GM18870 (cell line): ENCODE data around the gene GMFB.

ENCODE experiments used
- ATAC-seq: cut with Tn5 transposase; IDR thresholded peaks from one replicate; pipeline ENCODE4 v1.9.1; 2021; ENCODE audit warnings: moderate library complexity; ENCODE audit not compliant: unreplicated experiment

The GMFB gene

DNA sequence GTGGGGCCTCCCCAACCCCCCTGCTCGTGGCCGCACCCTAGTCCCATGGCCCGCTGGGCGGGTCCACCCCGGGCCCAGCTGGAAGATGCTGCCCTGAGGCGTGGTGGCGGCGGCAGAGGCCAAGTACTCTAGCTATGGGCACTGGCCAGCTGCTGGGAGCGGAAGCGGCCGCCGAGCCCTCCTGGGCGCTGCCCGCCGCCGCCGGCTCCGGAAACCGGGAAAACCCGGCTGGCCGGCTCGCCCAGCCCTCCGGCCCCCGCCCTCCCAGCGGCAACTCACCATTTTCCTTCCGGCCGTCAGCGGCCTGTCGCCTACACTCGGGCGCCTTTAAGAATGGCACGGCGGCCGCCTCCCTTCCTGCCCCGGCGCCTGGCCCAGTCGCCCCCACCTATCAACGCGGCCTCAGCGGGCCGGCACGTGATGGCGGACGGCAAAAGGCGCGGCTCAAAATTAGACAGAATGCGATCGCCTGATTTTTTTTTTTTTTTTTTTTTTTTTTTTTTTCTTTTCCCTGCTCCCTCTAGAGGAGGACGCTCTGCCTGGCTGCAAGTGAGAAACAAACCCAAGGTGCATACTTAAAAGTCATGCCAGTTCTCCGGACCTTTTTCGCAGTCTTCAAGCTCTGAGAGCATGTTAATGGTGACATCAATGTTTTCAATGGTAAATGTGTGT, at the start of gene GMFB:
Gene GMFB, minus strand, starts transcription at position 335 of the 672 bp plus-strand sequence. Its CDS starts 53 bp downstream, at position 282.
- peak; percentile 76 for ATAC-seq

DNA sequence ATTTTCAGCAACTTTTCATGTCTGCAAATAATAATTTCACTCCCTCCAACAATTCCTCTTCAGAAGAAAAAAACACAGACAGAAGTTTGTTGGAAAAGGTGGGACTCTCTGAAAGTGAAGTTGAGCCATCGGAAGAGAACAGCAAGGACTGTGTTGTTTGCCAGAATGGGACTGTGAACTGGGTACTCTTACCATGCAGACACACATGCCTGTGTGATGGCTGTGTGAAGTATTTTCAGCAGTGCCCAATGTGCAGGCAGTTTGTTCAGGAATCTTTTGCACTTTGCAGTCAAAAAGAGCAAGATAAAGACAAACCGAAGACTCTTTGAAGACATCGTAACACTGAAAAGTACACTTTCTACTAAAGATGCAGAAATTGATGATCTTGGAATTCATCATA, 49.3 kb upstream of the GMFB start:
- ATAC-seq = no peak

DNA sequence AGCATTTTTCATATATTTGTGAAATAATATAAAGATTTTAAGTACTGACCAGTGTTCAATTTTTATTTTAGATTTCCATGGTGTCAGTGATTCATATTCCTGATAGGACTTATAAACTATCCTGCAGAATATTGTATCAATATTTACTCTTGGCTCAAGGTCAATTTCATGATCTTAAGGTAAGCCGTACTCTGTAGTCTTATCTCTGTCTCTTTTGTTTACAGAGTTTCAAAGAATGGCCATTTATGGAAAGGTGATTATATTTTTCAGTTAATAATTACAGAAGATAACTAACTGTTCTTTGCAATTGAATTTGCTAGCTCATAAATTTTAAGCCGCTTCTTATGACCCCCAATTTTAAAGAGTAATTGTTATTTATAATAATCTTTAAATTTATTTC, 48.9 kb upstream of the GMFB start:
- ATAC-seq = no peak

DNA sequence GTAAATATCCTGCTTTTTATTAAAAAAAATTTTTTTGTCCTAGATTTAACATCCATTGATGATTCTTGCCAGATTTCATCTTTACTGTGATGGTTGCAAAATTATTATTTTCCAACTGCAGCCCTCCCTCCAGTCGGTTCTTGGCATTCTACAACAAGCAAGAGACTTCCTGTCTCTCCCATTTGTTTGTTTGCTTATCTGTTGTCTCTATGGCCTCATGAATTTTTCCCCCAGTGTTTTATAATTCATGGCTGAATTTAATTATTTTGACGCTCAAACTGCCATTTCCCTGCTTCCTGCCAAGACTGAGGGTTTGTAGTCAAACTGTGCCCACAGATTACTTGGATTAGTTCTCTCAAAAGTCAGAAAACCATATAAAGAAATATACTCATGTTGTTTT, 46.9 kb upstream of the GMFB start:
- ATAC-seq = no peak

DNA sequence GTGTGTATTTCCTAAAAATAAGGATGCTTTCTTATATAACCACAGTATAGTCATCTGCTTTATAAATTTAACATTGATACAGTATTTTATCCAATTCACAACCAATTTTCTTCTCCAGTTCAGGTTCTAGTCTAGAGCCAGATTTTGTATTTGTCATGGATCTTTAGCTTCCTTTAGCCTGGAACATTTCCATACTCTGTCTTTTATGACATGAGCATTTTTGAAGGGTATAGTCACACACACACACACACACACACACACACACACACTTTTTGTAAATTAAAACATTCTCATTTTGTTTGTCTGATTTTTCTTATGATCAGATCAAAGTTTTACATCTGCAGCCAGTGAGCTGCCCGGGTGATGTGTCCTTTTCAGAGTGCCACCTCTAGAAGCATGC, 46.3 kb upstream of the GMFB start:
- ATAC-seq = no peak

DNA sequence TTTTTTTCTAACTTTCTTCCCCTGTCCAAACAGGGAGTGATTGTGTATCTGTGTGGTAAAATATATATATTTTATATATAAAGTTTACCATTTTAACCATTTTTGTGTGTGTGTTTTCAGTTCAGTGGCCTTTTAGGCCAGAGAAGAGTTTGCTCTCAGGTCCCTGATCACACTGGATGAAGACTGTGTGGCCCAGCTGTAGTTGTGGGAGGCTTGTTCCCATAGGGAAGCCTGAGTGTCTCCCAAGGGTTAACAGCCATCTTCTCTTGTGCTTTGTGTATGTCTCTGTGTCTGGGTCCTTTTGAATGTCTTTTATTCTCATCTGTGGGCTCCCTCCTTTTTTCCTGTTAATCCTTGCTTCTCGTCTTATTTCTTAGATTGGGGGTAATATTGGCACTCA, 44.3 kb upstream of the GMFB start:
- ATAC-seq = peak; percentile 4

DNA sequence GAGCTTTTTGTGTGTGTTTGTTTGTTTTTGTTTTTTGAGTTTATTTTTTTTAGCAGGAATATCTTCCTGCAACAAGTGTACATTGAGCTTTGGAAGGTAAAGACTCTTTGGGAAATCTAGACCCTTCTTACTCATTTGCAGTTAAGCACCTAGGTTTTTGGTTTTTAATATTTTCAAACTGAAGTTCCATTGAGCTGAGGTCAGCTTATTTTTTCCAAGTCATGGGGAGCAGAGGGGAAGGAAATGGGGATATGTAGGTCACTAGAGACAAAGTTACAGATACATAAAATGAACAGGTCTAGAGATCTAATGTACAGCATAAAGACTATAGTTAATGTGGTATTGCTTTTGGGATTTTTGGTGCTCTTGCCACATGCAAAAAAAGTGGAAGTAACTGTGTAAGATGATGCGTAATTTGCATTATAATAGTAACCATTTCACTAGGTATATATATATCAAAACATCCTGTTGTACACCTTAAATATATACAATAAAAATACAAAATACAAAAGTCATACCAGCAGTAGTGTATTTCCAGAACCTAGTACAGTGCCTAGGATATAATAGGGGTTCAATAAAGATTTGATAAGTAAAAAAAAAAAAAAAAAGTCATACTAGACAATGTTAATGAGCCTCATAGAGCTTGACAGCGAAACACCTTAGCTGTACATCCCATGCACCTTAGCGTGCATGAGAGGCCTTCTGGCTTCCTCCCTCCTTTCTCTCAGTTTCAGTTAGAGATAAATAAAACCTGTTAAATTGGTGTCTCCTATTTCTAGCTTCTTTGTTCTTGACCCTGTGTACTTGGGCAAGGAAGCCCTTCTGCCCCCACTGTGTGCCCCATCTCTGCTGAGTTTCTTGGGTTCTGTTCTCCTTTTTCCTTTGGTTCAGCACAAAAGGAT, 43.6 kb upstream of the GMFB start:
- ATAC-seq = peak; percentile 93

DNA sequence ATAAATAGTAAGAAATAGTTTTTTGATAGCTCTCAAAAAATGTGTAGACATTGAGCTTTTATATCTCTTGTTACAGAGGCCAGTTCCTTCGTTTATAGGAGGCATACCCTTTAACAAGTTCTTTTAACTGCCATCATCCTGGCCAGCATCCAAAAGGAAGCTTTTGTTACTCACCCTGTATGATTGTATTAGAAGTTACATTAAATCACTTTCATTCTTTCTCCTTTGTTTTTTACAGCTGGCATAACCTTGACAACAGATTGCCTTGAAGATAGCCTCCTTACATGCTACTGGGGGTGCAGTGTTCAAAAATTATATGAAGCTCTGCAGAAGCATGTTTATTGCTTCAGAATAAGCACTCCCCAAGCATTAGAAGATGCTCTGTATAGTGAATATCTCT, 41.0 kb upstream of the GMFB start:
- ATAC-seq = no peak

DNA sequence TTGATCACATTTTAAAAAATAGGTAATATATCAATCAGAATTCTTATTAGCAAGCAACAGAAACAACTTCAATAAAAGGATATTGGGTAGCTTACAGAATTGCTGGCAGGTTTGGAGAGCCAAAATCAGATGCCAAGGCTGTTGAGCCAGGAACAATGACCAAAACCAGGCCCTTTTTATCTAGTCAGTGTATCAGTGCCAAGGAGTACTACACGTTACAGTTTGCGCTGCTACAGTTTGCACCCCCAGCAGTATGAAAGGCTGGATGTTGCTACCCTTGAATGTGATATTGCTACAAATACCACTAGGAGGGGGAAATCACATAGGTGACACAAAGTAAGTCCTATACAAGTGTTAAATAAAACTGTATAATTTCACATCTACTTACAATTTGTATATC, 40.2 kb upstream of the GMFB start:
- ATAC-seq = no peak

DNA sequence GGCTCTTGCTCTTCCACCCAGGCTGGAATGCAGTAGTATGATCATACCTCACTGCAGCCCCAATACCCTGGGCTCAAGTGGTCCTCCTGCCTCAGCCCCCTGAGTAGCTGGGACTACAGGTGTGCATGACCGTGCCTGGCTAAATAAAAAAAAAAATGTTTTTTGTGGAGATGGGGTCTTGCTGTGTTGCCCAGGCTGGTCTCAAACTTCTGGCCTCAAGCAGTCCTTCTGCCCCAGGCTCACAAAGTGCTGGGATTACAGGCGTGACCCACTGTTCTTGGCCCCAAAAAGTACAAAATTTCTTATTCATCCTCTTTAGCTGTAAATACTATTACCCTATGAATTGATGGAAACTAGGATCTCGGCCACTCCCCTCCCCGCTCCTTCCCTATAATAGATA, 35.6 kb upstream of the GMFB start:
- no peak for ATAC-seq

DNA sequence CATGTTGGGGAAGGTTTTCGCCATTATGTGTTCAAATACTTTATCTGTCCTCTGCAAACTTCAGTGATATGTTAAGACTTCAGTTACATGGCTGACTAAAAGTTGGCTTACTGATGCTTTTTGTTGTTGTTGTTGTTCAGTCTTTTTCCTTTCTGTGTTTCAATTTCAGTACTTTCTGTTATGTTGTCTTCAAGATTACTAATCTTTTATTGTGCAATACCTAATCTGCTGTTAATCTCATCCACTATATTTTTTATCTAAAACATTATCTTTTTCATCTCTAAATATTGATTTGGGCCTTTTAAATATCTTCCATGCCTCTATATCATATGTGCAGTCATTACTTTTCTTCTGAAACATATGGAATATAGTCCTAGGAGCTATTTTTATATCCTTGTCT, 27.9 kb upstream of the GMFB start:
- ATAC-seq = no peak

DNA sequence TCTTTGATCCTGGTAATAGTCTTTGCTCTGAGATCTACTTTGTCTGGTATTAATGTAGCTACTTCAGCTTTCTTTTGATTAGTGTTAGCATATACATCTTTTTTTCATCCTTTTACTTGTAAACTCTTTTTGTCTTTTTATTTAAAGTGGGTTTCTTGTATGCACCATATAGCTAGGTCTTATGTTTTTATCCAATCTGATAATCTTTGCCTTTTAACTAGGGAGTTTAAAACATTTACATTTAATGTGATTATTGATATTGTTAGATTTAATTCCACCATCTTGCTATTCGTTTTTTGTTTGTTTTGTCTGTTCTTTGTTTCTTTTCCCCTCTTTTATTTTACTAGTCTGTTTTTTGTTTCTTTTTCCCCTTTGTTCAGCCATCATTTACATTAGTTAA, 26.9 kb upstream of the GMFB start:
- no peak for ATAC-seq

DNA sequence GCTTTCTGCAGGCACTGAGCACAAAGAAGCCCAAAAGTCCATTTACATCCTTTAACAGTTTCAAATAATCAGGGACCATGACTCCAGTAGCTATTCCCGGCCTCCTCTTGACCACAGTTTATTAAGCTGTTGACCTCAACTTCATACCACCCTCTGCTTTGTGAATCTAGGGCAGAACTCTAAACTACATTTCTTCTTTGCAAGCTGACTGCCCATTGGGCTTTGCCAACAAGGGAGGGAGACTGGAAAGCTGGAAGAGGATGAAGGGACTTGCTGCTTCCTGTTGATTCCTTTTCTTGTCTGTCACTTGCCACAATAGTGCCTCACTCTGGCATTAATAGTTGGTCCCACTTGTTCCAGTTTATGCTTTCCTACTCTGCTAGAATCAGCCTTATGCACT, 23.6 kb upstream of the GMFB start:
- no peak for ATAC-seq

DNA sequence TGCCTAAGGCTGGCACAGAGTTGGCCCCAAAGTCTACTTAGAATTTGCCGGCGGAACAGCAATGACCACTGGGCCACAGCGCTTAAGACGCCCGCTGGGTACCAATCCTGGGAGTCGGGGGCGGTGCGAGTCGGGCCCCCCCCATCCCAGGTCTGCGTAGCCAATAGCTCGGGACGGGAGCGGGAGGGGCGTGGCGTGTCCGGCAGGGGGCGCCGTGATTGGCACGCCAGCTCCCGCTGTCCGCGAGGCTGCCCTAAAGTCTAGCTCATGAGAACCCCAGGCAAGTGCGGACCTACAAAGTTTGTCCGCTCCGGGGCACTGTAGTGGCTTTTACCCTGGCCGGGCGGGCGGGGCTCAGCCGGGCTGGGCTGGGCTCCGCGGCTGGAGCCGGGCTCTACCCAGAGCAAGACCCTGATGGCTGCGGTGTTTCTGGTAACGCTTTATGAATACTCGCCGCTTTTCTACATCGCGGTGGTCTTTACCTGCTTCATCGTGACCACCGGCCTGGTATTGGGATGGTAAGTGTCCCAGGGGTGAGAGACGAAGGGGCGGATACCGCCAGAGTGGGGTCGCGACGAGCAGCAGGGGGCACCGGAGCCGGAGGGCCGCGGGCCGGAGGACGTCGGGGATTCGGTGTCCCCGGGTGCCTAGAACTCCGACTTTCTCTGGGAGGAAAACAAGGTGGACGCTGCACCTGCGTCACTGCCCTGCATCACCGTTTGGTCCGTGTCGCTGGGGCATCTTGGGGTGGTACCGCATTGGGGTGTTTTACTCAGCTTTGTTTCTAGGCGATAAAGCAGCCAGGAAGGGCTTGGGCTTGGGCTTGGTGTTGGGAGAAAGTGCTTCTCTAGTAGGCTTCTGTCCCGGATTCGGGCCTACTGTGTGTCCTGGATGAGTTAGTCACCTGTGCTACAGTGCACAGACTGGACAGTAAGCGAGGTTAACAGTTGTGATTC, 21.0 kb upstream of the GMFB start, which contains the start of gene CGRRF1:
Gene CGRRF1, plus strand, starts transcription at position 361 of the 956 bp plus-strand sequence. Its CDS starts 54 bp downstream, at position 415.
- peak; percentile 95 for ATAC-seq

DNA sequence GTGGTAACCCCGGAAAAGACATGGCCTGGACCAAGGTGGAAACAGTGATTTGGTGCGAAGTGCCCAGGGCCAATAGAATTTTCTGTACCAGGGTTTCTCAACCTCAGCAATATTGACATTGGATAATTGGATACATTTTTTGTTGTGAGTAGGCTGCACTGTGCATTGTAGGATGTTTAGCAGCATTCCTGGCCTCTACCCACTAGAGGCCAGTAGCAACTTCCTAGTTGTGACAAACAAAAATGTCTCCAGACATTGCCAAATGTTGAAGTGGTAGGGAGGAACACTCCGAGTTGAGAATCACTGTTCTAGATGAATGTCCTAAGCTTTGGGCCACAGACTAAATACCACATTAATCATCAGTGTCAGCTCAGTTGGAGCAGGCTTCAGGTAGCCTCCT, 14.7 kb upstream of the GMFB start:
- no peak for ATAC-seq

DNA sequence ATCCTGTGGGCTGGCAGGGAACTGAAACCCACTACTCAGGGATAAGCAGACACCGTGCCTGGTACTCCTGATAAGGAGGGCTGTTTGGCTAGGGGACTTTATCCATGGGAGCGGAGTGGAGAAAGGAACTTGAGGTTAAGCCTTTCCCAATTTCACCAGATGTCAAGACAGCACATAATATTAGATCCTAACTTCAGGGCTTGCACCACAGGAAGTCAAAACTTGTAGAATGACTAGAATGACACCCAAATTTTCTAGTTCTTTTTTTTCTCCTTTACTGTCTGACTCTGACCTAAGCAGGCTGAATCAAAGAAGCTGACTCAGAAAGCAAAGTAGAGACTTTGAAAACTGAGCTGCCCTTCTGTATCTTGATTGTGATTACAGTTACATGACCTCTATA, 13.8 kb upstream of the GMFB start:
- ATAC-seq = no peak

DNA sequence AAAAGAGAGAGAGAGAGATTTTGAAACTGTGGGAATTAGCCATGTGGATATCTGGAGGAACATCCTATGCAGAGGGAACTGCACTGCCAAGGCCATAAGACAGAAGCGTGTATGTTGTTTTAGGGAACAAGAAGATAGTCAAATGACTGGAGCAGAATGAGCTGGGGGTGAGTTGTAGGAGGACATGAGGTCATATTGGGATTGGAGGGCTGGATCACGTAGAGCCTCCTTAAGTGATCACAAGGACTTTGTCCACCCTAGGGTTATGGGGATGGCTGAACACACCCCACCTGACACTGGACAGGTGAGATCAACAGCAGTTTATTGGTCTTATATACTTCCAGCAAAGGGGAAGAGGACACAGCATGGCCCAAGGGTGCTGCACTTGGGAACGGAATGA, 12.7 kb upstream of the GMFB start:
- no peak for ATAC-seq

DNA sequence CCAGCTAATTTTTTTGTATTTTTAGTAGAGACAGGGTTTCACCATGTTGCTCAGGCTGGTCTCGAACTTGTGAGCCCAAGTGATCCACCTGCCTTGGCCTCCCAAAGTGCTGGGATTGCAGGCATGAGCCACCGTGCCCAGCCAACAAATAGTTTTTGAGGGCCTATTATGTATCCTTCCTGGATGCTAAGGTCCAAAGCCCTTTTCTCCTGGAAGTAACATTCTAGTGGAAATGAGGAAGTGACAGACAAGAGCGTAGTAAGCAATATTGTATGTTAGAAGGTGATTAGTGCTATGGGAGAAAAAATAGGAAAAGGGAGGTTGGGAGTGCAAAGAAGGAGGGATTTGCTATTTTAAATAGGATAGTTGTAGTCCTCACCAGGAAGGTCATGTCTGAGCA, 12.0 kb upstream of the GMFB start:
- no peak for ATAC-seq

DNA sequence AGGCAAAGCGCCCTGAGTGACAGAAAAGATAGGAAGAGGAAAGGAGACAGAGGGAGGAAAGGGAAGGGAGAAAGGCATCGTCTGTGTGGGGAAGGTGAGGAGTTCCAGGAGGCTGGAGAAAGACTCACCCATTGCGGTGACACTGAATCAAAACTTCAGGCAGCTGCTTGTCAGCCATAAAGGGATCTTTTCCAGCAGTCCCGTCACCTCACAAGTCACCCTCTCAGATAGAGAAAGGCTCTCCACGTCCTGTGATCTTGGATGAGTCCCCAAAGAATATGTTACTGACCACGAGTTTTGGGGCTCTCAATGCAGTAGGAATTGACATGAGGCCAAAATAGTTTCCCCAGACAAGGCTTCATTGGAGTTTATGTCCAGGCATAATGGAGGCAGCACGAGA, 9.8 kb upstream of the GMFB start:
- no peak for ATAC-seq

DNA sequence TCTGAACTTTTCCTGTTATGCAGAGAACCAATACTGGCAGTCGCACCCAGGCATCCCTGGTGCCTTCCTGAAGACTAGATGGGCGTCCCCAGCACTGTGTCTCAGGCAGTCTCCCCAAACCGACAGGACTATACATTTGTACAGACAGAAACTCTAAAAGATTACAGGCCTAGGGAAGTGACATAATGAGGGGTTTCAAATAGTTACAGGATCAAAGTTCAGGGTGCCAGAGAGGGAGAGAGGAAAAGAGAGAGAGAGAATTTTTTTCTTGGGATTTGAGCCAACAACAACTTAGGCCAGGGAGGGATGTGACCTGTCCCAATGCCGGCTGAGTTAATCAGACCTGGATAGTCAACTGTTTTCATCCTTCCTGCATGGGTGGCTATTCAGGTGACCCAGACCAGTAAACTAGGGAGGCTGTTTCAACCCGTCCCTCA, 9.3 kb upstream of the GMFB start:
- no peak for ATAC-seq

DNA sequence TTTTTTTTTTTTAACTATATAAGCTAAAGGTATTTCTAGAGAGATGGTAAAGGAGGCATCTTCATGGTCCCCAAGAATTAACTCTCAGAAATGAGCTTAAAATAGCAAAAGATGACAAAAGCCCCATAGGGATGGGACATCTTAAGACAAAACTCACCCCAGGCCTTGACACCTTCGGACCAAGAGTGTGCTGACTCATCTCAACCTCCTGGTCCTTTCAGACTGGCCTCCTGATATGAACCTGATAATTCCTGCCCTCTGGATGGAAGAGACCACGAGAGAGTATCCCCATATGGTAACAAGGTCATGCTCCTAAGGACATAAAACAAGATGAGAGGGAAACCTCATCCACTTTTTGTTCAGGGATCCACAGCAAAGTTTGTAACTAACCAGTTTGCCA, 8.4 kb upstream of the GMFB start:
- ATAC-seq = no peak
